ENCODE data around the gene LIPM. TPM values are rescaled to one million over a fixed set of nuclear protein-coding genes. Genes with fewer than 3 reads are reported as not detected.

Gene LIPM
- total RNA-seq, 1 donor from 2014 or later, result not detected

DNA sequence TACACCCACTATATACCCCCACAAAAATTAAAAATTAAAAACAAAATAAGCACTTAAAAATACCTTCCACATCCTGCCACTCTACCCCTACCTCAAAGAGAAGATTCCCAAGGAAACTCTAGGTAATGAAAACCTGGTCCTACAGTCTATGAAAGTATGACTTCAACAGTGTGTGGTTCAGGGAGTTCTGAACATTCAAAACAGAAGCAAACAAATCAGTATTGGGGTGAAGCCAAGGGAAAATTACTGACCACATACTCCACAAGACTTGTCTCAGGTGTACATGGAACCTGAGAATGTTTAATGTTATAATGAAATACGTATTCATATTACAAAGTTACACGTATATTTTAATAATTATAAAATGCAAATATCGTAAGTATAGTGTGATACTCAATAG lies 20.3 kb upstream of the LIPM start:
- H3K27me3 Mint-ChIP-seq (ENCODE audit: low read depth), result peaks cover 2% of the 10 kb centered on the region
- TF ChIP-seq, protein P1, sequence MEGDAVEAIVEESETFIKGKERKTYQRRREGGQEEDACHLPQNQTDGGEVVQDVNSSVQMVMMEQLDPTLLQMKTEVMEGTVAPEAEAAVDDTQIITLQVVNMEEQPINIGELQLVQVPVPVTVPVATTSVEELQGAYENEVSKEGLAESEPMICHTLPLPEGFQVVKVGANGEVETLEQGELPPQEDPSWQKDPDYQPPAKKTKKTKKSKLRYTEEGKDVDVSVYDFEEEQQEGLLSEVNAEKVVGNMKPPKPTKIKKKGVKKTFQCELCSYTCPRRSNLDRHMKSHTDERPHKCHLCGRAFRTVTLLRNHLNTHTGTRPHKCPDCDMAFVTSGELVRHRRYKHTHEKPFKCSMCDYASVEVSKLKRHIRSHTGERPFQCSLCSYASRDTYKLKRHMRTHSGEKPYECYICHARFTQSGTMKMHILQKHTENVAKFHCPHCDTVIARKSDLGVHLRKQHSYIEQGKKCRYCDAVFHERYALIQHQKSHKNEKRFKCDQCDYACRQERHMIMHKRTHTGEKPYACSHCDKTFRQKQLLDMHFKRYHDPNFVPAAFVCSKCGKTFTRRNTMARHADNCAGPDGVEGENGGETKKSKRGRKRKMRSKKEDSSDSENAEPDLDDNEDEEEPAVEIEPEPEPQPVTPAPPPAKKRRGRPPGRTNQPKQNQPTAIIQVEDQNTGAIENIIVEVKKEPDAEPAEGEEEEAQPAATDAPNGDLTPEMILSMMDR (conservative IDR thresholded peaks at IDR 0.05), result no peak
- no peaks in the 10 kb centered on the region for H3K4me1 Mint-ChIP-seq
- no peaks in the 10 kb centered on the region for H3K36me3 Mint-ChIP-seq (ENCODE audit: low read depth)
- H3K9me3 Mint-ChIP-seq, result peaks cover 5% of the 10 kb centered on the region
- H3K27ac Mint-ChIP-seq (ENCODE audit: unreplicated experiment), result no peak overlapping the region
- no peak overlapping the region for H3K4me3 Mint-ChIP-seq
- DNase-seq (ENCODE audit: low read depth, low spot score), result no peak

DNA sequence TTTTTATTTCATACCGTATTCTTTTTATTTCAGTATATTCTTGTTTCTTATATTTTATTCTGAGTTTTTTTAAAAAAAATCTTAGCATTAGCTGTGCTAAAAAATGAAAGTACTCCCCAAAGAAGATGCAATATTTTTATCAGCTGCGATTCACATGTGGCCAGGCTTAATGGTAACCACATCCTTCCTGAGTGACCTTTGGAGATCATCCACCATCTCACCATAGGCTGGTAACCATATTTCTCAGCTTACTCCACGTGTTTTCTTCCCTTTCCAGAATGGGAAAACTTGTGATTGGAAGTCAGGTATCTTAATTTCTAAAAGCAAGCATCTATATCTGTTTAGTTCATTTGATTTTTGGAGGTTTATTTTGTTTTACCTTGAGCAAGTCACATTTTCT lies 18.8 kb upstream of the LIPM start:
- DNase-seq (ENCODE audit: low read depth, low spot score), result no peak
- Mint-ChIP-seq H3K36me3 (ENCODE audit: low read depth) (no peaks in the 10 kb centered on the region), H3K27ac (ENCODE audit: unreplicated experiment) (no peak overlapping the region), H3K27me3 (ENCODE audit: low read depth) (no peaks in the 10 kb centered on the region), H3K9me3 (peaks cover 5% of the 10 kb centered on the region), H3K4me3 (no peak overlapping the region), H3K4me1 (no peaks in the 10 kb centered on the region)
- TF ChIP-seq, protein P1 (conservative IDR thresholded peaks at IDR 0.05), result no peak

DNA sequence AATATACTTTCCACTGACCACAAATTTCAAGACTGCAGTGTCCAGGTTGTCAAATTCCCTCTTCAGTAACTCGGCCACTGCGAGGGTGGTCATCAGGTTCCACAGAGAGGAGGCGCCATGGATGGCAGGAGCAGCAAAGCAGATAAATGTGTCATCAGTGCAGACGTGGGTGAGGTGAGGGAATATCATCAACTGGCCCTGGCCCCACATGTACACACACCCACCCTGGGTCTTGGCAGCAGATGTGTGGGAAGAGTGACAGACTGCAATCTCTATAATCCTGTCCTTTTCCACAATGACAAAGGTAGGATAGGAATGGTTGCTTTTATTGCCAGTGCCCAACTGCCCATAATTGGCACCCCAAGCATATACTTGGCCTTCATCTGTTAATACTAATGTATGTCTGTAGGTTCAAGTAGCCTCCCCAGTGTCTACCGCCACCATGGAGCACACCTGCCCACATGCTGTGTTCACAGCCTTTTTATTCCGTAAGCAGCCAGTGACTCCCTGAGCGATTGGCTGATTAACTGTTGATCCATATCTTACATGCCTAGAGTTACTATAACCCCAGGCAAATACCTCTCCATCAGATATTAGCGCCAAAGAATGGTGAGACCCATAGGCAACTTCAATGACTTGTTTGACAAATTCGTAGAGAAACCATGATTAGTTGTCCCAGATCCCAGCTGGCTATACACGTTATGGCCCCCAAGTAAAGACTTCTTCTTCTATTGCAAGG lies 16.3 kb upstream of the LIPM start:
- Mint-ChIP-seq H3K4me3 (no peak overlapping the region), H3K36me3 (ENCODE audit: low read depth) (no peaks in the 10 kb centered on the region), H3K27me3 (ENCODE audit: low read depth) (no peaks in the 10 kb centered on the region), H3K9me3 (peaks cover under 1% of the 10 kb centered on the region), H3K4me1 (no peaks in the 10 kb centered on the region), H3K27ac (ENCODE audit: unreplicated experiment) (no peak overlapping the region)
- TF ChIP-seq, protein P1 (conservative IDR thresholded peaks at IDR 0.05), result no peak
- no peak for DNase-seq (ENCODE audit: low read depth, low spot score)

DNA sequence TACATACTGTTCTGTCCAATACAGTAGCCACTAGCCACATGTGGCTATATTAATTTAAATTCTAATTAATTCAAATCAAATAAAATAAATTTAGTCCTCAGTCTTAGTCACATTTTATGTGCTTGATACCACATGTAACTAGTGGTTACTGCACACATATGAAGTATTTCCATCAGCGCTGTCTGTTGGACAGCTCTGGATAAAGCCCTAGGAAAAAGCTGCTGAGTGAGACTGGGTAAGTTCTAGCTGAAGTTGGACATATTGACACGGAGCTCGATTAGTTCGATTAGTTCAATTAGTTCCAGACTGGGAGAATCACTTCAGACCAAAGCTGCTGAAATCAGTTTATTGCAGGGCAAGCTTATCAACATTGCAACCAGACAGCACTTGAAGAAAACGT lies 15.1 kb upstream of the LIPM start:
- Mint-ChIP-seq H3K4me3 (no peak overlapping the region), H3K27ac (ENCODE audit: unreplicated experiment) (no peak overlapping the region), H3K4me1 (no peaks in the 10 kb centered on the region), H3K36me3 (ENCODE audit: low read depth) (no peaks in the 10 kb centered on the region), H3K27me3 (ENCODE audit: low read depth) (no peaks in the 10 kb centered on the region), H3K9me3 (no peaks in the 10 kb centered on the region)
- no peak for DNase-seq (ENCODE audit: low read depth, low spot score)
- TF ChIP-seq, protein P1 (conservative IDR thresholded peaks at IDR 0.05), result no peak

DNA sequence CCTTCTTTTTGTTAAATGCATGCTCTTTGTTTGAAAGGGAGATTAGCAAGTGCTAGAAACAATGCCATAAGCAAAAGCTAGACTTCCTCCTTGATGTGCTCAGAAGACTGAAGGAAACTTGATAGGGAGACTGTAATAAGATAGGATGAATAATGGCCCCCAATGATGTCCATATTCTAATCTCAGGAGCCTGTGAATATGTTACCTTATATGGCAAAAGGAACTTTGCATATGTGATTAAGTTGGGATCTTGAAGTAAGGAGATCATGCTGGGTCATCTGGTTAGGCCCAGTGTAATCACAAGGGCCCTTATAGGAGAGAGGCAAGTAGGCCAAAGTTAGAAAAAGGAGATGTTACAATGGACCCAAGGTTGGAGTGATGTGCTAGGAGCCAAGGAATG lies 13.6 kb upstream of the LIPM start:
- Mint-ChIP-seq H3K4me3 (no peak overlapping the region), H3K36me3 (ENCODE audit: low read depth) (no peaks in the 10 kb centered on the region), H3K4me1 (no peaks in the 10 kb centered on the region), H3K27ac (ENCODE audit: unreplicated experiment) (no peak overlapping the region), H3K27me3 (ENCODE audit: low read depth) (no peaks in the 10 kb centered on the region), H3K9me3 (no peaks in the 10 kb centered on the region)
- no peak for DNase-seq (ENCODE audit: low read depth, low spot score)
- TF ChIP-seq, protein P1 (conservative IDR thresholded peaks at IDR 0.05), result no peak
